HepG2 (cell line): ENCODE measurements around the gene JOSD2. TPM values are rescaled to one million over a fixed set of nuclear protein-coding genes. Genes with fewer than 3 reads are reported as not detected.
A peak's percentile ranks its signal among the peaks of the same experiment; 100 is the strongest.

Experiments used
- ATAC-seq: fragments of 200-7000 bp; cut with Tn5 transposase; 3 replicates; pipeline ENCODE4 v1.9.1; 2020; ENCODE audit warnings: mild to moderate bottlenecking, moderate library complexity
- BruUV-seq: library from RNA; stranded (reverse); fragments of 400-500 nt; replicated peaks from 2 replicates; lab custom pipeline; 2021; lab: Mats Ljungman, UMichigan
- CTCF ChIA-PET: fragments of 300-600 bp; formaldehyde crosslinking; extraction: SDS; loops from one replicate; lab custom pipeline; 2021; ENCODE audit warnings: low total read pairs, inconsistent platforms, low intra/inter-chr PET ratio; lab: Yijun Ruan, JAX
- POLR2A ChIA-PET: fragments of 350-600 bp; sonication (Branson Sonifier 250); formaldehyde crosslinking; loops from one replicate; lab custom pipeline; 2020; ENCODE audit warnings: antibody characterized with exemption, inconsistent platforms; lab: Yijun Ruan, JAX
- DNase-seq: peaks from one replicate; pipeline ENCODE4 v3.0.0-alpha.2; 2015; ENCODE audit warnings: low spot score
- FAIRE-seq: peaks from 3 replicates; lab custom pipeline; 2011; peaks lifted over from hg19 to GRCh38; lab: Jason Lieb, UNC
- H2AFZ ChIP-seq: one replicate; pipeline ENCODE4 v1.6.1; 2011; ENCODE audit warnings: low read length, inconsistent platforms
- H3K27ac ChIP-seq: fragments of 300-600 bp; 3 replicates; pipeline ENCODE4 v1.8.0; 2011; ENCODE audit warnings: mixed run types, mild to moderate bottlenecking, mixed read lengths, low read length, inconsistent platforms; ENCODE audit not compliant: insufficient read depth; ENCODE audit errors: extremely low read length
- H3K27me3 ChIP-seq, 2 experiments: fragments of 200-600 bp in 1 of 2; 2 replicates in 1 of 2; 3 replicates in 1 of 2; pipeline versions ENCODE4 v1.6.0 to v1.8.0; 2011; ENCODE audit warnings: low read length in 2 of 2, mild to moderate bottlenecking in 2 of 2, moderate library complexity in 2 of 2, inconsistent platforms in 1 of 2; ENCODE audit not compliant: insufficient read depth in 2 of 2, control insufficient read depth in 1 of 2
- H3K36me3 ChIP-seq, 2 experiments: fragments of 200-600 bp in 1 of 2; replicated peaks in 1 of 2; 2 replicates in 1 of 2; 3 replicates in 1 of 2; pipeline versions ENCODE4 v1.5.1 to v1.8.0; 2011; ENCODE audit warnings: low read length in 2 of 2, inconsistent platforms in 1 of 2; ENCODE audit not compliant: insufficient read depth in 2 of 2, control insufficient read depth in 1 of 2
- H3K4me1 ChIP-seq: 2 replicates; pipeline ENCODE4 v1.5.1; 2012; ENCODE audit warnings: low read length, inconsistent platforms; ENCODE audit not compliant: insufficient read depth
- H3K4me2 ChIP-seq: 2 replicates; pipeline ENCODE4 v1.6.0; 2011; ENCODE audit warnings: low read depth, low read length, inconsistent platforms
- H3K4me3 ChIP-seq, 3 experiments: fragments of 200-600 bp in 1 of 3; sonication (generic), shearing (Covaris generic) in 1 of 3; replicated peaks in 1 of 3; 2 replicates each; pipeline ENCODE4 v1.5.1; 2011 to 2016; ENCODE audit warnings: low read length in 3 of 3, inconsistent platforms in 2 of 3, low read depth in 2 of 3, mild to moderate bottlenecking in 2 of 3, control low read depth in 1 of 3, mixed read lengths in 1 of 3; ENCODE audit not compliant: insufficient read depth in 1 of 3
- H3K79me2 ChIP-seq: one replicate; pipeline ENCODE4 v1.6.1; 2011; ENCODE audit warnings: low read length, inconsistent platforms; ENCODE audit not compliant: insufficient read depth
- H3K9ac ChIP-seq: 2 replicates; pipeline ENCODE4 v1.6.0; 2011; ENCODE audit warnings: mild to moderate bottlenecking, low read depth, low read length, inconsistent platforms; ENCODE audit not compliant: insufficient read depth
- H3K9me3 ChIP-seq: 2 replicates; pipeline ENCODE4 v1.5.1; 2012; ENCODE audit warnings: mild to moderate bottlenecking, low read length
- H4K20me1 ChIP-seq: 2 replicates; pipeline ENCODE4 v1.6.0; 2011; ENCODE audit warnings: inconsistent platforms, mild to moderate bottlenecking, low read length, moderate library complexity; ENCODE audit not compliant: insufficient read depth
- ATF1 ChIP-seq: IDR thresholded peaks from 2 replicates; pipeline ENCODE4 v1.6.1; 2016; ENCODE audit warnings: mild to moderate bottlenecking, control low read depth
- CBX2 ChIP-seq, 2 experiments: fragments of 200-600 bp in 1 of 2; sonication (generic); formaldehyde crosslinking in 1 of 2; IDR thresholded peaks; 2 replicates each; pipeline versions ENCODE4 v1.7.0 to v1.8.1; 2018 to 2022; ENCODE audit warnings: low read depth in 2 of 2, low read length in 1 of 2, mild to moderate bottlenecking in 1 of 2, missing genetic modification reagents in 1 of 2
- CREBL2 ChIP-seq: sonication (generic); formaldehyde crosslinking; IDR thresholded peaks from 2 replicates; pipeline ENCODE4 v1.8.1; 2023; ENCODE audit warnings: missing genetic modification reagents, mild to moderate bottlenecking, borderline replicate concordance
- GATAD1 ChIP-seq: IDR thresholded peaks from 2 replicates; pipeline ENCODE4 v1.6.1; 2016; ENCODE audit warnings: missing genetic modification reagents, missing compliant biosample characterization
- GLMP ChIP-seq: sonication (generic); formaldehyde crosslinking; IDR thresholded peaks from 2 replicates; pipeline ENCODE4 v1.9.0; 2021; ENCODE audit warnings: missing genetic modification reagents, mild to moderate bottlenecking, borderline replicate concordance
- KAT8 ChIP-seq: IDR thresholded peaks from 2 replicates; pipeline ENCODE4 v1.6.1; 2016; ENCODE audit warnings: missing genetic modification reagents, missing compliant biosample characterization
- NRL ChIP-seq: sonication (generic); formaldehyde crosslinking; IDR thresholded peaks from 2 replicates; pipeline ENCODE4 v1.5.0; 2020; ENCODE audit warnings: missing genetic modification reagents, mild to moderate bottlenecking, moderate library complexity, borderline replicate concordance
- SMAD1 ChIP-seq: sonication (generic); formaldehyde crosslinking; IDR thresholded peaks from 2 replicates; pipeline ENCODE4 v1.4.0; 2020; ENCODE audit warnings: missing genetic modification reagents, low read depth, mild to moderate bottlenecking, borderline replicate concordance
- TBP ChIP-seq: sonication (generic); formaldehyde crosslinking; IDR thresholded peaks from 2 replicates; pipeline ENCODE4 v1.5.0; 2020; ENCODE audit warnings: missing genetic modification reagents
- WGBS: methylation state at CpG from one replicate; pipeline ENCODE4 v1.1.6; 2017; ENCODE audit warnings: low lambda C conversion rate; 5-methylcytosine and 5-hydroxymethylcytosine counted together
- in situ Hi-C: cut with HindIII; loops from 2 replicates; pipeline ENCODE4 v1.10.0; 2017; ENCODE audit warnings: low pct_unique_long_range_greater_than_20kb; ENCODE audit not compliant: extremely low pct_ligation_motif_present
- intact Hi-C: fragments of 100-400 bp; cut with micrococcal nuclease; formaldehyde crosslinking; loops from one replicate; pipeline ENCODE4 v1.10.0; 2022; ENCODE audit not compliant: unreplicated experiment
- polyA plus RNA-seq, 8 experiments: library from polyadenylated mRNA; depleted of rRNA in 3 of 8; stranded (reverse) in 7 of 8; unstranded in 1 of 8; fragments of >200 nt; fragmentation: Illumina TruSeq in 4 of 8; extraction: Trizol in 4 of 8; gene quantifications; 2 replicates each; pipeline versions ENCODE4 v1.2.1 to v1.2.3, GENCODE V29; 2011 to 2016; ENCODE audit warnings: low read depth in 4 of 8, missing spikeins in 1 of 8, mixed read lengths in 1 of 8; ENCODE audit not compliant: insufficient read depth in 1 of 8
- total RNA-seq, 5 experiments: library from RNA; depleted of rRNA; stranded (reverse); fragments of >200 nt; fragmentation: Illumina TruSeq; extraction: Trizol; gene quantifications; 2 replicates each; pipeline ENCODE4 v1.2.3, GENCODE V29; 2016; ENCODE audit warnings: low read depth in 1 of 5

The JOSD2 gene
- total and polyA plus RNA-seq, 2 of the 13 experiments (the other 11 are each of a cell fraction or from before 2014, with no cell fraction given), result 2.0 to 4.1 TPM

DNA sequence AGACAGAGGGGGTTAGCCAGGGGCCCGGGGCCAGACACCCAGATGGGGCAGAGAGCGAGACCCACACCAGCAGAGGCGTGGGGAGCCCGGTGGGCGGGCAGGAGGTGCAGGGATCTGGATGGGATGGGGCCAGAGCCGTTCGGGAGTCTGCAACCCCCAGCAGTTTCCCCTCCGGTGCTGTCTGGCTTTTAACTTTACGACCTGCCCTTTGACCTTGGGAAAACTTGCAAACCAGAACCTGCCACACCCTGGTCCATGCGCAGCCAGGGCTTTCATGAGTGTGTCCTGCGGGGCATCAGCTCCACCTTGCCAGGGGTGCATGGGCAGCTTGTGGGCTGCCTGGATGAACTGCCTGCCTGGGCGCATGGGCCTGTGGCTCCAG lies 9.8 kb downstream of the JOSD2 start:
- H3K79me2 ChIP-seq, result no peaks in the 10 kb centered on the region
- intact Hi-C loops, result no loop called here
- no TSS peak for BruUV-seq
- no peak for FAIRE-seq
- H3K36me3 ChIP-seq, result no peaks in the 10 kb centered on the region
- whole genome bisulfite sequencing, result 3% methylated on average over 3 of the region's 12 CpGs
- ChIA-PET POLR2A (no interaction called here), CTCF (no interaction called here)
- H3K9ac ChIP-seq, result no peak overlapping the region
- ATAC-seq, result no peak
- TF ChIP-seq TBP (CRISPR knock-in tag) (no peak), KAT8 (CRISPR knock-in tag) (no peak)
- peaks cover 1 to 7% of the 10 kb centered on the region in 2 experiments; a peak in 3 of 5 replicates for H3K27me3 ChIP-seq
- H3K4me2 ChIP-seq, result no peak overlapping the region
- no peaks in the 10 kb centered on the region for H3K9me3 ChIP-seq
- in situ Hi-C loops, result no loop called here
- DNase-seq, result no peak
- H4K20me1 ChIP-seq, result no peaks in the 10 kb centered on the region
- H3K4me1 ChIP-seq, result peaks cover 11% of the 10 kb centered on the region
- H3K27ac ChIP-seq, result no peak overlapping the region
- H2AFZ ChIP-seq, result no peak overlapping the region
- H3K4me3 ChIP-seq, result no peak overlapping the region

DNA sequence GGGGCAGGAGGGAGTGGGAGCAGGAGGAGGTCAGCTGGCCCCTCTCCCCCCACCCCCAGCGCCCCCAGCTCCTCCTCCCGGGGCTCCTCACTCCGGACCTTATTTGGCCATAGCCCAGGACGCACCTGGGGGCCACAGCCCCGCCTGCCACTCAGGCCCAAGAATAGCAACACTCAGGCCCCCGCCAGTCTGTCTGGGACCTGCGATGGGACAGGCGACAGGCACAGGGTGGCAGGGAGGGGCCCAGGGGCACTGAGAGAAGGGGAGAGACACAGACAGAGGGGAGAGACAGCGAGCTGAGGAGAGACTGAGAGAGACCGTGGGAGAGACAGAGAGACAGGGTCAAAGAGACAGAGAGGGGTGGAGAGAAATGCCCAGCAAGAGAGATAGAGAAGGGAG lies 10.2 kb downstream of the JOSD2 start:
- POLR2A ChIA-PET, result no interaction called here
- H4K20me1 ChIP-seq, result no peaks in the 10 kb centered on the region
- no peak for DNase-seq
- WGBS, result 12% methylated on average over 5 of the region's 10 CpGs
- no TSS peak for BruUV-seq
- CTCF ChIA-PET, result no interaction called here
- H3K4me2 ChIP-seq, result no peak overlapping the region
- H3K27ac ChIP-seq, result no peak overlapping the region
- in situ Hi-C loops, result no loop called here
- H3K36me3 ChIP-seq, result no peaks in the 10 kb centered on the region
- TF ChIP-seq GATAD1 (CRISPR knock-in tag) (no peak), GLMP (CRISPR knock-in tag) (no peak), CBX2 (IDR thresholded peaks at IDR 0.05; ENCODE audit: low read depth, low read length) (no peak), CBX2 (CRISPR knock-in tag; IDR thresholded peaks at IDR 0.05; ENCODE audit: low read depth) (no peak), ATF1 (CRISPR knock-in tag) (no peak), NRL (CRISPR knock-in tag) (no peak), CREBL2 (no peak), SMAD1 (CRISPR knock-in tag) (no peak)
- FAIRE-seq, result no peak
- peaks cover 1 to 7% of the 10 kb centered on the region in 2 experiments; a peak in 3 of 5 replicates for H3K27me3 ChIP-seq
- intact Hi-C loops, result no loop called here
- H3K4me1 ChIP-seq, result peaks cover 11% of the 10 kb centered on the region
- no peaks in the 10 kb centered on the region for H3K79me2 ChIP-seq
- no peak overlapping the region for H3K9ac ChIP-seq
- no peak overlapping the region for H3K4me3 ChIP-seq
- no peak overlapping the region for H2AFZ ChIP-seq
- H3K9me3 ChIP-seq, result no peaks in the 10 kb centered on the region
- peak; percentile 14 for ATAC-seq
